HCT116 (cell line): ENCODE data around the gene SUSD6.

Experiments used
- CTCF ChIP-seq, 3 experiments: fragments of 200-600 bp in 1 of 3; sonication (generic) in 1 of 3; IDR thresholded peaks in 2 of 3; conservative IDR thresholded peaks in 1 of 3; 2 replicates each; pipeline ENCODE4 v1.5.1; 2012 to 2017; ENCODE audit warnings: low read depth in 2 of 3, low read length in 2 of 3, antibody characterized with exemption in 1 of 3, borderline replicate concordance in 1 of 3, control low read depth in 1 of 3, mild to moderate bottlenecking in 1 of 3, mixed read lengths in 1 of 3, mixed run types in 1 of 3, moderate library complexity in 1 of 3; ENCODE audit not compliant: insufficient read depth in 1 of 3
- EZH2 ChIP-seq: fragments of 200-600 bp; sonication (generic); IDR thresholded peaks from 2 replicates; pipeline ENCODE4 v1.6.1; 2017; ENCODE audit warnings: antibody characterized with exemption, mixed run types
- FOSL1 ChIP-seq: IDR thresholded peaks from 2 replicates; pipeline ENCODE4 v1.6.1; 2012; ENCODE audit warnings: low read depth
- JUND ChIP-seq: IDR thresholded peaks from 2 replicates; pipeline ENCODE4 v1.6.1; 2012
- POLR2AphosphoS5 ChIP-seq: IDR thresholded peaks from 2 replicates; pipeline ENCODE4 v1.6.1; 2011; ENCODE audit warnings: mild to moderate bottlenecking, low read depth, low read length, moderate library complexity
- RAD21 ChIP-seq: IDR thresholded peaks from 2 replicates; pipeline ENCODE4 v1.6.1; 2012; ENCODE audit warnings: low read depth, mild to moderate bottlenecking
- SIN3A ChIP-seq: IDR thresholded peaks from 2 replicates; pipeline ENCODE4 v1.6.1; 2012; ENCODE audit warnings: low read depth
- SP1 ChIP-seq: IDR thresholded peaks from 2 replicates; pipeline ENCODE4 v1.6.1; 2012; ENCODE audit warnings: low read depth
- YY1 ChIP-seq: IDR thresholded peaks from 2 replicates; pipeline ENCODE4 v1.6.1; 2011; ENCODE audit warnings: low read length, low read depth, moderate library complexity, mild to moderate bottlenecking; ENCODE audit not compliant: insufficient replicate concordance; ENCODE audit errors: extremely low read depth
- ZBTB33 ChIP-seq: IDR thresholded peaks from 2 replicates; pipeline ENCODE4 v1.6.1; 2011; ENCODE audit warnings: mild to moderate bottlenecking, low read length, moderate library complexity; ENCODE audit not compliant: insufficient replicate concordance; ENCODE audit errors: extremely low read depth

GRCh38 chr14:69665631-69666030, 54.2 kb downstream of the SUSD6 start:
- no peak for TF ChIP-seq EZH2
- TF ChIP-seq CTCF (IDR thresholded peaks at IDR 0.05 in 2 of 3, conservative IDR thresholded peaks at IDR 0.05 in 1 of 3; ENCODE audit: borderline replicate concordance in 1 of 3, insufficient read depth in 1 of 3, low read depth in 2 of 3, low read length in 2 of 3) = no peak
- TF ChIP-seq SIN3A = no peak
- TF ChIP-seq JUND = no peak
- no peak for TF ChIP-seq POLR2AphosphoS5
- TF ChIP-seq YY1 = no peak
- TF ChIP-seq ZBTB33 = no peak
- no peak for TF ChIP-seq FOSL1
- no peak for TF ChIP-seq SP1
- no peak for TF ChIP-seq RAD21
